ENCODE results near the gene SLC7A14.

The SLC7A14 gene

DNA sequence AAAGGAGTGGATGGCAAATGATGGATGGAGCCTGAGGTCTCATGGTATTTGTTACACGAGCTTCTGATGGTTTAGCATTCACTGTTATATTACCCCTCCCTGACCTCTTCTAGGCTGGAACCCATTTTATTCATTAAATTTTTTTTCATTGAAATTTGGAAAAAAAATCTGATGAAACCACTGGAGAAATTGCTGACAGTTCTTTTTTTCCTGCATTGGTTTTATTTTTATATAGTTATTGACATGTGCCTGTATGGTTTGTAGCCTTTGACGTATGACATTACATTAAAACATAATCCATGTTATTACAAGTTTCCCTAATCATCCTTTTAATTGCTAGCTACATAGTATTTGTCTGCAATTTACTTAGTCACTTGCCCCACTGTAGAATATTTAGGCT is 85.4 kb downstream of the SLC7A14 start:
- no peak overlapping the region for H3K4me3 ChIP-seq (ENCODE audit: low read depth in 1 of 2, low read length in 2 of 2)
- no peaks in the 10 kb centered on the region for H3K9me3 ChIP-seq (ENCODE audit: insufficient read depth, low read length, severe bottlenecking)
- no peaks in the 10 kb centered on the region for H4K20me1 ChIP-seq (ENCODE audit: insufficient read depth, low read length)
- H3K4me2 ChIP-seq (ENCODE audit: insufficient read depth, low read length) = no peak overlapping the region
- no peaks in the 10 kb centered on the region for H3K79me2 ChIP-seq (ENCODE audit: insufficient read depth, low read length)
- ATAC-seq (ENCODE audit: insufficient read depth, low read depth) (no peak), DNase-seq (no peak)
- H3K27ac ChIP-seq (ENCODE audit: low read length) = no peak overlapping the region
- no peaks in the 10 kb centered on the region for H3K27me3 ChIP-seq (ENCODE audit: insufficient read depth, low read length, poor library complexity)
- H3K36me3 ChIP-seq (ENCODE audit: insufficient read depth, low read length) = no peaks in the 10 kb centered on the region
- H3K4me1 ChIP-seq (ENCODE audit: insufficient read depth, low read length) = no peaks in the 10 kb centered on the region
- no peak overlapping the region for H2AFZ ChIP-seq (ENCODE audit: low read depth, low read length)
- H3K9ac ChIP-seq (ENCODE audit: low read depth, low read length) = no peak overlapping the region
- no peak for TF ChIP-seq EZH2 (IDR thresholded peaks at IDR 0.05; ENCODE audit: borderline replicate concordance, low read depth, low read length, severe bottlenecking)
- TF ChIP-seq, protein P1, sequence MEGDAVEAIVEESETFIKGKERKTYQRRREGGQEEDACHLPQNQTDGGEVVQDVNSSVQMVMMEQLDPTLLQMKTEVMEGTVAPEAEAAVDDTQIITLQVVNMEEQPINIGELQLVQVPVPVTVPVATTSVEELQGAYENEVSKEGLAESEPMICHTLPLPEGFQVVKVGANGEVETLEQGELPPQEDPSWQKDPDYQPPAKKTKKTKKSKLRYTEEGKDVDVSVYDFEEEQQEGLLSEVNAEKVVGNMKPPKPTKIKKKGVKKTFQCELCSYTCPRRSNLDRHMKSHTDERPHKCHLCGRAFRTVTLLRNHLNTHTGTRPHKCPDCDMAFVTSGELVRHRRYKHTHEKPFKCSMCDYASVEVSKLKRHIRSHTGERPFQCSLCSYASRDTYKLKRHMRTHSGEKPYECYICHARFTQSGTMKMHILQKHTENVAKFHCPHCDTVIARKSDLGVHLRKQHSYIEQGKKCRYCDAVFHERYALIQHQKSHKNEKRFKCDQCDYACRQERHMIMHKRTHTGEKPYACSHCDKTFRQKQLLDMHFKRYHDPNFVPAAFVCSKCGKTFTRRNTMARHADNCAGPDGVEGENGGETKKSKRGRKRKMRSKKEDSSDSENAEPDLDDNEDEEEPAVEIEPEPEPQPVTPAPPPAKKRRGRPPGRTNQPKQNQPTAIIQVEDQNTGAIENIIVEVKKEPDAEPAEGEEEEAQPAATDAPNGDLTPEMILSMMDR (IDR thresholded peaks at IDR 0.05; ENCODE audit: borderline replicate concordance, extremely low read depth, low read length, poor library complexity, severe bottlenecking) = no peak

DNA sequence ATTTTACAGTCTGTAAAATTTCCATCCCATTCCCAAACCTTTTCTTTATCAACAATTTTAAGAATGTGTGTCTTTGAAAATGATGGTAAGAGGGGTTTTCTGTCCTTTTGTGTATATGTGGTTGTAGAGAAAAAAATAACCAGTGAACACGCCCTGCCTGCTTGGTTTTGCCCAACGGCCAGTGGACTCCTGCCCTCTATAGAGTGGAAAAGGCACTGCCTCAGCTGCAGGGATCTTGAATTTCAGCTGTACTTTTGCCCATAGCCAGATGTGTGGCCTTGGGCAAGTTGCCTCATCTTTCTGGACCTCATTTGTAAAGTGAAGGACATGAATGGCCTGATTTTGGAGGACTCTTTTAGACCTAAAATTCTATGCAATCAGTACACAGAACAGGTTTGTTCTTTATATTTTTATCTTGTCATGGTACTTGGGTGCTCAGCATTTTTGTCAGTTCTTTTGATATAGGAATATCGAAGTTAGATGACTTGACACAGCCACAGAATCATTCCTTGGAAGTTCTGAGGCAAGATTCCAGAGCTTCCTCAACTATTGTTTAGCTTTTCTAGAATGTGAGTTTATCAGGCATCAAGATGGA is 86.2 kb downstream of the SLC7A14 start:
- DNase-seq (peak; percentile 12), ATAC-seq (ENCODE audit: insufficient read depth, low read depth) (peak; percentile 52; the same call in 1 of the 3 replicates)

DNA sequence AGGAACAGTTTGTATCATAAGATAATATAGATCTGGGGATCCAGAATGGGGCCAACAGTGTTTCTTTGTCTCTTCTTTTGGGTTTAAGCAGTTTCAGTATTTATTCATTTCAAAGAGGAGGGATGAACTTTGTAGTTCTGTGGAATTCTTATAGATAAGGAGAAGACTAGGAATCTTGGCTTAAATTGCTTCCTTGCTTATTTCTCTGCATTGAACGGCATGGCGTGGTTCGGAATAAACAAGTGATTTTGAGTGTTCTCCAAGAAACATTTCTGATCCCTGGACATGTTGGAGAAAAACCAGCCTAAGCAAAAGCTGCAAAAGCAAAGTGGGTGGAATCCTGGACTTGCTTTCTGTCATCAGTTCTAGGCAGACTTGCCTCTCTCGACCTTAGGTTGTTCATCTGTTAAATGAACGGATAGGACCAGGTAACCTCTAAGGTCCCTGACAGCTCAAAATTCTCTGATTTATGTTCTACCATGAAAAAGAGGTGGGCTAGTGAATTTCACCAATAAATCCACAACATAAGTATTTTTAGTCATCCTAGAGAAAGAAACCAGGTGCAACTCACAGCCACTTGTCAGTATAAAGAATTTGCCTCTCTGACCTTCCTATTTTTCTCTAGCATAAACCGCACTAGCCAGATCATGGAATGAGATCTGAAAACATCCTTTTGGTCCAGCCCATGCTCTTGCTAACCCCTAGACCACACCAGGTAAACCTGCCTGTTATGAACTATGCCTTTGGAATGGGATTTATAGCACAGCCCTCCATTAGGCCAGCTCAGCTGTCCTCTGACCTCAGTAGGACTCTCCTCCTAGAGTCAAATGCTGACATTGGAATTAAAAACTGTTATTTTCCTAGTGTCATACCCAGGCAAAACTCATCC is 88.4 kb downstream of the SLC7A14 start:
- no peak for DNase-seq
- H3K4me3 ChIP-seq (ENCODE audit: low read depth in 1 of 2, low read length in 2 of 2) = no peak overlapping the region
- no peak overlapping the region for H3K27ac ChIP-seq (ENCODE audit: low read length)
- no peaks in the 10 kb centered on the region for H3K27me3 ChIP-seq (ENCODE audit: insufficient read depth, low read length, poor library complexity)
- no peaks in the 10 kb centered on the region for H3K79me2 ChIP-seq (ENCODE audit: insufficient read depth, low read length)
- no peaks in the 10 kb centered on the region for H3K9me3 ChIP-seq (ENCODE audit: insufficient read depth, low read length, severe bottlenecking)
- H3K36me3 ChIP-seq (ENCODE audit: insufficient read depth, low read length) = no peaks in the 10 kb centered on the region
- H3K4me2 ChIP-seq (ENCODE audit: insufficient read depth, low read length) = no peak overlapping the region
- H3K9ac ChIP-seq (ENCODE audit: low read depth, low read length) = no peak overlapping the region
- H2AFZ ChIP-seq (ENCODE audit: low read depth, low read length) = no peak overlapping the region
- ATAC-seq (ENCODE audit: insufficient read depth, low read depth) = no peak
- H3K4me1 ChIP-seq (ENCODE audit: insufficient read depth, low read length) = no peaks in the 10 kb centered on the region
- TF ChIP-seq EZH2 (IDR thresholded peaks at IDR 0.05; ENCODE audit: borderline replicate concordance, low read depth, low read length, severe bottlenecking) = no peak
- TF ChIP-seq, protein P1 (IDR thresholded peaks at IDR 0.05; ENCODE audit: borderline replicate concordance, extremely low read depth, low read length, poor library complexity, severe bottlenecking) = no peak
- H4K20me1 ChIP-seq (ENCODE audit: insufficient read depth, low read length) = no peaks in the 10 kb centered on the region

More for the DNA sequence above, 86.2 kb downstream of the SLC7A14 start:
- TF ChIP-seq, protein P1 (IDR thresholded peaks at IDR 0.05; ENCODE audit: borderline replicate concordance, extremely low read depth, low read length, poor library complexity, severe bottlenecking) = peak; percentile 52
- no peak for TF ChIP-seq EZH2 (IDR thresholded peaks at IDR 0.05; ENCODE audit: borderline replicate concordance, low read depth, low read length, severe bottlenecking)
- H4K20me1 ChIP-seq (ENCODE audit: insufficient read depth, low read length) = no peaks in the 10 kb centered on the region
- H3K4me1 ChIP-seq (ENCODE audit: insufficient read depth, low read length) = no peaks in the 10 kb centered on the region
- H3K9me3 ChIP-seq (ENCODE audit: insufficient read depth, low read length, severe bottlenecking) = no peaks in the 10 kb centered on the region
- no peak overlapping the region for H3K4me3 ChIP-seq (ENCODE audit: low read depth in 1 of 2, low read length in 2 of 2)
- H3K9ac ChIP-seq (ENCODE audit: low read depth, low read length) = no peak overlapping the region
- no peaks in the 10 kb centered on the region for H3K79me2 ChIP-seq (ENCODE audit: insufficient read depth, low read length)
- no peak overlapping the region for H2AFZ ChIP-seq (ENCODE audit: low read depth, low read length)
- no peak overlapping the region for H3K4me2 ChIP-seq (ENCODE audit: insufficient read depth, low read length)
- H3K27me3 ChIP-seq (ENCODE audit: insufficient read depth, low read length, poor library complexity) = no peaks in the 10 kb centered on the region
- H3K27ac ChIP-seq (ENCODE audit: low read length) = no peak overlapping the region
- H3K36me3 ChIP-seq (ENCODE audit: insufficient read depth, low read length) = no peaks in the 10 kb centered on the region
